GM12801 (cell line): ENCODE measurements around the gene TACR1.
A peak's percentile ranks its signal among the peaks of the same experiment; 100 is the strongest.

ENCODE experiments used
- TF ChIP-seq, protein P1 (sequence below): IDR thresholded peaks from one replicate; pipeline ENCODE4 v1.5.1; 2011; ENCODE audit warnings: control low read depth; ENCODE audit not compliant: insufficient read length; ENCODE audit errors: extremely low read depth

TACR1 gene

DNA sequence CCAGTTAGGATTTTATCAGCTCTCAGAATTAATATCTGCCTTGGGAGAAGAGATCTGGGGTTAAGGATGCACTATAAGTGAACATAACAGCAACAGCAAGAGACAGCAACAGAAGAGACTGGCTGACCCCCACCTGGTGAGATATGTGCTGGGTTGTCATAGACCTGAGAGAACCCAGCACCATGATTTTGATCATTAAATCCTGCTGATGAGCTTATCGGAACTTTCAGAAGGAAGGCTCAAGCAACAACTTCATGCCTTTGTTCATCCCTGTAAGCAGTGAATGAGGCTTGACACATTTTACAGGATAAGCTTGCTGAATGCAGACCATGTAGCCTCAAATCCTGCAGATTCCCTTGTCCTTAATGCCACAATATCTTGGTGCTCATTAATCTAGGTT, 140.9 kb downstream of the TACR1 start:
- TF ChIP-seq, protein P1, sequence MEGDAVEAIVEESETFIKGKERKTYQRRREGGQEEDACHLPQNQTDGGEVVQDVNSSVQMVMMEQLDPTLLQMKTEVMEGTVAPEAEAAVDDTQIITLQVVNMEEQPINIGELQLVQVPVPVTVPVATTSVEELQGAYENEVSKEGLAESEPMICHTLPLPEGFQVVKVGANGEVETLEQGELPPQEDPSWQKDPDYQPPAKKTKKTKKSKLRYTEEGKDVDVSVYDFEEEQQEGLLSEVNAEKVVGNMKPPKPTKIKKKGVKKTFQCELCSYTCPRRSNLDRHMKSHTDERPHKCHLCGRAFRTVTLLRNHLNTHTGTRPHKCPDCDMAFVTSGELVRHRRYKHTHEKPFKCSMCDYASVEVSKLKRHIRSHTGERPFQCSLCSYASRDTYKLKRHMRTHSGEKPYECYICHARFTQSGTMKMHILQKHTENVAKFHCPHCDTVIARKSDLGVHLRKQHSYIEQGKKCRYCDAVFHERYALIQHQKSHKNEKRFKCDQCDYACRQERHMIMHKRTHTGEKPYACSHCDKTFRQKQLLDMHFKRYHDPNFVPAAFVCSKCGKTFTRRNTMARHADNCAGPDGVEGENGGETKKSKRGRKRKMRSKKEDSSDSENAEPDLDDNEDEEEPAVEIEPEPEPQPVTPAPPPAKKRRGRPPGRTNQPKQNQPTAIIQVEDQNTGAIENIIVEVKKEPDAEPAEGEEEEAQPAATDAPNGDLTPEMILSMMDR: no peak

DNA sequence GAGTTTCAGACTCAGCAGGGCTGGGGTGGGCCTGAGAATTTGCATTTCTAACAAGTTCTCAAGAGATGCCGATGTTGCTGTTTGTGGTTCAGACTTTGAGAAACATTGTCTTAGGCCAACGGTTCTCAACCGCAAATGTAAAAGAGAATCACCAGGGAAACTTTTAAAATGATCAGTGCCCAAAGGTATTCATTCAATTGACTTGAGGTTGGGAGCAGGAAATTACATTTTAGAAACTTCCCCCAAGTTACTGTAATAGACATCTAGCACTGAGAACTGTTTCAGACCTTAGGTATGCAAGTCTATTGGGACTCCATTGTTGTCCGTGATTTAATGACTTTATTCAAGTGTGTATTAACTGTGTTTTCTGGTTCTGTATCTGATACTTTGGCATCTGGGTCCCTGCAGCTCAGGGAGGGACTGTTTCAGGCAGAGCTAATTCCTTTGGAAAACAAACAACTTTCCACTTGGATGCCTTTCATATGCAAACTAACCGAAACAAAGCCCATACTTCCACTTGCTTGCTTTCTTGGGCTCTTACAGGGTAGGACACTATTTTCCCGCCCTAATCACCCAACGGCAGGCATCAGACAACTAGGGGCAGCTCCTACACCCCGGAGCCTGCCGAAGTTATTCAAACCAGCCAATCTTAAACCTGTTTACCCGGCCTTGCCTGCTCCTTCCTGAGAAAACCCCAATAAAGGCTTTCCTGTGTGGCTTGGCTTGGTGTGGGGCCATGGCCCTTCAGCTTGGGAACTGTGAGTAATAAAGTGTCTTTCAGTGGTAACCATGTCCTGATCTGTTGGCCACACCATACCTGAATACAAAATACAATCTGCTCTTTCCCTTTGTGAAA, 143.3 kb downstream of the TACR1 start:
- TF ChIP-seq, protein P1: no peak

DNA sequence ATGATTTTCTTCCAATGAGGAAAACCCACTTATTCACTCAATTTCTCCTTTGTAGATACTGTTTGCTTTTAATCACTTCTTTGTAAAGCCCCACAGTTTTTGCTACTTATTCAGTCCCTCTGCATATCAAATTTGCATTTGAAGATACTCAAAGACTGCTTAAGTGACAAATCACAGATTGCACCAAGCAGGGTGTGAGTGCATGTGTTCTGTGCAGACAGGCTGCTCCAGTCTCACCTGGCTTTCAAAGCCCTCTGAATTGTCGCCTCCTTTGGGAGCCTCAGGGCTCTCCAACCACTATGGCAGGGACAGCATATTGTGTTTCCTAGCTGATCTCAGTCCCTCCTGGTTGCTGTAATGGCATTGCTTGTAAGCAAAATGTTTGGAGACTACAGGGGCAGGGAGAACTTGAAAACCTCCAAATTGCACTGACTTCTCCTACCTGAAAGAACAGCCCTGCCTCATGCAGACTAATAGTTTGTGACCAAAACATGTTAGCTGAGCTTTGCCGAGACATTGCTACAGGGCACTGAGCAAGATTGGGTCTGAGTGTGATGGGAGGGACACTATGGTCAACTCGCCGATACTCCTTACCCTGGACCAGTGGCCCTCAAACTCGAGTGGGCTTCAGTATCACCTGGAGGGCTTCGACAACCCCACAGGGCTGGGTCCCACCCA, 144.0 kb downstream of the TACR1 start:
- TF ChIP-seq, protein P1: no peak

DNA sequence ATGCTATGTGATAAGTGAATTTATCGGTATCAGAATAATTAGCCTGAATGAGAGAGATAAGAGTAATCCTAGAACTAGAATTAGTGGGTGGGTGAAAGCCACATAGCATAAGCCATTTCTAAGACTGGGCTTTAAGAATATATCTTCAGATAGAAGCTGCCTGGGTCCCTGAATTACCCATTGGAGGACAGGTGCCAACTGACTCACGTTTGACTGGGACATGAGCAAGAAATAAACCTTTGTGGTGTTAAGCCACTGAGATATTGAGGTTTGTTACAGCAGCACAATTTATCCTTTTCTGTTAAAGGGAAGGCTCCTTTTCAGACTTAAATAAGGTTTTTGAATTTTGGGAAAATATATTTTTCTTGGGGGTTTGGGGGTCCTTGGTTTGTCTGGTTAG, 145.0 kb downstream of the TACR1 start:
- TF ChIP-seq, protein P1: no peak

DNA sequence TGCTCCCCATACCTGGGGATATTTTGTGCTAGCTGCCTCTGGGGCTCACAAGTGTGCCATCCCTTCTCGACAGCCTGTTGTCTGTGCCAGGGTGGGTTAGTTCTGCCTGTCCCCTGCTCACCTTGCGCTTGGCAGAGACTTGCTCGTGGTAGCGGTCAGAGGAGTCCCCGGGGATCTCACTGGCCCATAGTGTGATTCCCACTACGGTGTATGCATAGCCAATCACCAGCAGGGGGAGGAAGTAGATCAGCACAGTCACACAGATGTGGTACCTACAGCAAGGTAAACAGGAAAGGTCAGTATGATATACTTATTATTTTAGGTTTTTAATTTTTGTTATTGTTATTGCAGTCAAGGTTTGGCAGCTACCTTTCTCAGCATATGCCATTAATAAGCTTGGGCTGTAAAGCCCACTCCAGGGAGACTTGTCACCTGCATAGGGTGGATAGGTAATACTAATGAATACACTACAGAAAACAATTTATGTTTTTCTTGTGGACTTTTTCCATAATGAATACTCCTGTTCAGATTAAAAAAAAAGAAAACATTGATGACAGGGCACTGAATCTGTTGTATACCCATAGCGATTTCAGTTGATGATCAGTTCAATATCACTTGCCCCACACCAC, 145.7 kb downstream of the TACR1 start:
- TF ChIP-seq, protein P1: peak; percentile 32

DNA sequence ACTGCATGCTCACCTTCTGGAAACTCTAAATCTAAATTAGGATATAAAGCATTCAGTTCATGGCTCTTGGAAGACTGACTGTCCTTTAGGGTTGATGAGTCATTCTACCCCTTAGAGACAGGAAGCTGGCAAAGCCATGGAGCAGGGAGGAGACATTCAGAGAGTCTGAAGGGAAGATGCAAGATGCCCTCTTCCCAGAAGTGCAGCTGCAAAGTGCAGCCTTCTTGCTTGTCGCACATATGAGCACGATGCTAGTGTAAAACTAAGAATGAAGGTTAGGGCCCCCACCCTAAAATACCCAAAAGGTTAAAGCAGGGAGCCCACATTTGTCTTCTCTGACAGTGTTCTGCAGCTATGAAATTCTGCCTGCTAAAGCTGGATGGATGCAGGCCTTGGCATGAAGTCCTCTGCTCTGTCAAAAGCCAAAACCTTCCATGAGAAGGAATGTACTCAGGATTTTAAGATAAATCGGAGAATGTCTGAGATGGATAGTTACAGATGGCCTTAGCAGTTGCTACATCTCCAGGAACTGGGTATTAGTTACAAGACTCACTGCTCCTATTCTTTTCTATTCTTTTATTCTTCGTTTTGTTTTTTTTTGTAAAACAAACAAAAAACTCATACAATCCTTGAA, 151.2 kb downstream of the TACR1 start:
- TF ChIP-seq, protein P1: no peak
